Measurements from ENCODE around the gene NUAK2. TPM values are rescaled to one million over a fixed set of nuclear protein-coding genes. Genes with fewer than 3 reads are reported as not detected.

NUAK2 gene
- total and polyA plus RNA-seq, 2 experiments from 2014 or later, result 3.0 to 3.8 TPM

DNA sequence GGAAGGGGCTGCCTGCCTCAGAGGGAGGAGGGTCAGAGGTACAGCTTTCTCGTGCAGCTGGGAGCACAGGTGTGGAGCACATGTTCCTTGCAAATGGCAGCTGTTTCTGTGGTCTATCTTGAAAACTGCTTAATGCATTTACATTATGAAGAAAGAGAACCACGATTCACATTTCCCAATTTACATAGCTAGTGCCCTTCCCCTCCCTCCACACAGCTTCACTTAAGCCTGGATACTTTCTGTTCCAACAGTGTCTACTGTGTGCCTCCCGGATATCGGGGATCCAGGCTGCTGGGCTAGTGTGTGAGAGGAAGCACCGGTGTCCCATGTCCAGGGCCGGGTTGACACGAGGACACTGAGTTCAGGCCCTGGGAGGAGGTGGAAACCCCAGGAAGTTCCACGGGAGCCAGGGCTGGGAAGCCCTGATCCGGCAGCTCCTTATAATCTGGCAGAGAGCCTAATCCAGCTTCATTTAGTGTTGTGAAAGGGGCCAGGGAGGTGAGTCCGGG lies 62.2 kb downstream of the NUAK2 start:
- H3K9ac ChIP-seq, result no peak overlapping the region
- WGBS, 2 experiments (ENCODE audit: low coverage in 1 of 2, low lambda C conversion rate in 2 of 2, missing lambda C conversion rate in 2 of 2), result 37 to 47% methylated on average over 10 of the region's 10 CpGs
- no peak overlapping the region for H2AFZ ChIP-seq
- H3K9me2 ChIP-seq (ENCODE audit: insufficient read depth), result no peaks in the 10 kb centered on the region
- H3F3A ChIP-seq (ENCODE audit: insufficient read depth), result peaks cover 5% of the 10 kb centered on the region; the same call in 1 of the 2 replicates
- no peak overlapping the region for H3K4me2 ChIP-seq (ENCODE audit: unreplicated experiment)
- no peaks in the 10 kb centered on the region for H3K9me3 ChIP-seq (ENCODE audit: low read depth)
- H3K27me3 ChIP-seq (replicated peaks; ENCODE audit: insufficient read depth), result no peaks in the 10 kb centered on the region
- no peaks in the 10 kb centered on the region for H4K20me1 ChIP-seq (ENCODE audit: insufficient read depth)
- no peak overlapping the region for H3K27ac ChIP-seq
- DNase-seq, result no peak
- TF ChIP-seq EZH2phosphoT487 (IDR thresholded peaks at IDR 0.05; ENCODE audit: insufficient read depth, low read depth), result no peak
- TF ChIP-seq EZH2 (IDR thresholded peaks at IDR 0.05; ENCODE audit: insufficient read depth, poor library complexity, severe bottlenecking), result no peak
- peaks cover 21% of the 10 kb centered on the region for H3K4me1 ChIP-seq (ENCODE audit: insufficient read depth)
- no peaks in the 10 kb centered on the region for H3K36me3 ChIP-seq (ENCODE audit: low read depth)
- no peaks in the 10 kb centered on the region for H3K79me2 ChIP-seq (ENCODE audit: insufficient read depth)
- no peak overlapping the region for H3K4me3 ChIP-seq
- in situ Hi-C loops (cut with MboI), result loop anchor here (10.0 kb wide), 1 partner anchor 125 kb away; no protein-coding TSS in a partner anchor

DNA sequence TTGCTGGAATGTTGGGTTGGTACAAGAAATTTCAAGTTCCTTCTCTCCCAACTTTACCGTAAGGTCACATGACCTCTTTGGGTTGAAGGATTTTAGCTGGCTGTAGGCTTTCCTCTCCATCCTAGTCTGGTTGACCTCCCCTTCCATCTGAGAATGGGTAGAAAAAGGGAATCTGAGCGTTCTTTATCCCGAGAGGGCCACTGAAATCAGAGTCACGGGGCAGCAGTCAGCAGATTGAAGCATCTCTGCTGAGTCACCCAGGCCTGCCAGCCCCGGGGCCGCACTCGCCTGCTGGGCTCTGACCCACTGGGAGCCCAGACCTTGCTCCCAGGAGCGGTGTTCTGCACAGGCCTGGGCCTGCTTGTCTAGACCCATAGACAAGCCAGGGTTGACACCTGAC lies 62.8 kb downstream of the NUAK2 start:
- 87 to 91% methylated on average over 6 to 7 of the region's 8 CpGs for WGBS, 2 experiments (ENCODE audit: low coverage in 1 of 2, low lambda C conversion rate in 2 of 2, missing lambda C conversion rate in 2 of 2)
- no peak for TF ChIP-seq EZH2 (IDR thresholded peaks at IDR 0.05; ENCODE audit: insufficient read depth, poor library complexity, severe bottlenecking)
- no peak for TF ChIP-seq EZH2phosphoT487 (IDR thresholded peaks at IDR 0.05; ENCODE audit: insufficient read depth, low read depth)

DNA sequence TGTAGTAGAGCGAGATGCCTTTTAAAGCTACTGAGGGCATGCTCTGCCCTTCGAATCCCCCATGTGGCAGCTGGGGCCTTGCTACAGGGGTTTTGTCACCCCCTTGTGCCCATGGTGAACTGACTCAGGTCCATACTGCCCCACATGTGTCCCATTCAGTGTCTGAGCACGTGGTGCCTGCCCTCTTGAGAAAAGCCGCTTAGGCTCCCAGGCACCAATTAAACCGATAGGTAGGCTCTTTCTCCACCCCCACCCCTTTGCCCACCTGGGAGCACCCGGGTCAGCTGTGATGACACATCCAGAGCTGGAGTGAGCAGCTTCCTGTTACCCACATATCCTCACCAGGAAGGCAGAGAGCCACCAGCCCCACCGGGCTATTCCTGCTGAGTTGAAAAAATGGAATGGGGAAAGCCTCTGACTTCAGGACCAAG lies 63.3 kb downstream of the NUAK2 start:
- Histone ChIP-seq H3K27ac (no peak overlapping the region), H3K9me2 (ENCODE audit: insufficient read depth) (no peaks in the 10 kb centered on the region), H3K4me2 (ENCODE audit: unreplicated experiment) (no peak overlapping the region), H3K27me3 (replicated peaks; ENCODE audit: insufficient read depth) (no peaks in the 10 kb centered on the region), H3K36me3 (ENCODE audit: low read depth) (no peaks in the 10 kb centered on the region), H4K20me1 (ENCODE audit: insufficient read depth) (no peaks in the 10 kb centered on the region), H3K9me3 (ENCODE audit: low read depth) (no peaks in the 10 kb centered on the region), H3K4me3 (no peak overlapping the region), H3K9ac (no peak overlapping the region), H3K79me2 (ENCODE audit: insufficient read depth) (no peaks in the 10 kb centered on the region), H2AFZ (no peak overlapping the region), H3K4me1 (ENCODE audit: insufficient read depth) (peaks cover 21% of the 10 kb centered on the region), H3F3A (ENCODE audit: insufficient read depth) (no peaks in the 10 kb centered on the region)
- WGBS, 2 experiments (ENCODE audit: low coverage in 1 of 2, low lambda C conversion rate in 2 of 2, missing lambda C conversion rate in 2 of 2), result 70 to 77% methylated on average over 6 to 7 of the region's 7 CpGs
- TF ChIP-seq EZH2phosphoT487 (IDR thresholded peaks at IDR 0.05; ENCODE audit: insufficient read depth, low read depth), result no peak
- no peak for TF ChIP-seq EZH2 (IDR thresholded peaks at IDR 0.05; ENCODE audit: insufficient read depth, poor library complexity, severe bottlenecking)
- no peak for DNase-seq
- in situ Hi-C loops (cut with MboI), result loop anchor here (10.0 kb wide), 1 partner anchor 123 kb away; no protein-coding TSS in a partner anchor

More for the DNA sequence above, 62.8 kb downstream of the NUAK2 start:
- H3F3A ChIP-seq (ENCODE audit: insufficient read depth), result peaks cover 2% of the 10 kb centered on the region; the same call in 1 of the 2 replicates
- H3K4me1 ChIP-seq (ENCODE audit: insufficient read depth), result peaks cover 21% of the 10 kb centered on the region
- H2AFZ ChIP-seq, result no peak overlapping the region
- H3K9me3 ChIP-seq (ENCODE audit: low read depth), result no peaks in the 10 kb centered on the region
- no peaks in the 10 kb centered on the region for H3K36me3 ChIP-seq (ENCODE audit: low read depth)
- H4K20me1 ChIP-seq (ENCODE audit: insufficient read depth), result no peaks in the 10 kb centered on the region
- H3K79me2 ChIP-seq (ENCODE audit: insufficient read depth), result no peaks in the 10 kb centered on the region
- in situ Hi-C loops (cut with MboI), result loop anchor here (10.0 kb wide), 1 partner anchor 124 kb away; no protein-coding TSS in a partner anchor
- DNase-seq, result peak; percentile 41
- no peaks in the 10 kb centered on the region for H3K27me3 ChIP-seq (replicated peaks; ENCODE audit: insufficient read depth)
- no peaks in the 10 kb centered on the region for H3K9me2 ChIP-seq (ENCODE audit: insufficient read depth)
- no peak overlapping the region for H3K4me2 ChIP-seq (ENCODE audit: unreplicated experiment)
- H3K9ac ChIP-seq, result no peak overlapping the region
- H3K4me3 ChIP-seq, result no peak overlapping the region
- H3K27ac ChIP-seq, result no peak overlapping the region

DNA sequence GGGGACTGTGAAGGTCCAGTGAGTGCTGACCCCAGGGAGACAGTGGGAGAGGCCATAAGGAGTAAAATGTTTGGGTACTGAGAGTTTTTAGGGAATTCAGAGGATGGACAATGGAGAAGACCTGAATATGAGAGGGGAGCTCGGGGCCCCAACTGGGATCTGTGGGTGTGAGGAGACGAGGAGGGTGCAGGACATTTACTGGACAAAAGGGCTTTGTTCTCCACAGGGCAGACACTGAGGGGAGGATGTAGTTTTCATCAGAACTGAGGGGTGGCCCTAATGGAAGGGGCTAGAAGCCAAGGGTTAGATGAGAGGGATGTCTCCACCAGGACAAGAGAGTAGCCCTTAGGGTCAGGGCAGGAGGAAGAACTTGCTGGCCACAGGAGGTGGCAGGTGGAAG lies 63.8 kb downstream of the NUAK2 start:
- TF ChIP-seq EZH2 (IDR thresholded peaks at IDR 0.05; ENCODE audit: insufficient read depth, poor library complexity, severe bottlenecking) (no peak), EZH2phosphoT487 (IDR thresholded peaks at IDR 0.05; ENCODE audit: insufficient read depth, low read depth) (no peak)
- Histone ChIP-seq H3K4me2 (ENCODE audit: unreplicated experiment) (no peak overlapping the region), H3K9me3 (ENCODE audit: low read depth) (no peaks in the 10 kb centered on the region), H3K4me1 (ENCODE audit: insufficient read depth) (peaks cover 19% of the 10 kb centered on the region), H3K27ac (no peak overlapping the region), H3K36me3 (ENCODE audit: low read depth) (no peaks in the 10 kb centered on the region), H3K9me2 (ENCODE audit: insufficient read depth) (no peaks in the 10 kb centered on the region), H3K27me3 (replicated peaks; ENCODE audit: insufficient read depth) (no peaks in the 10 kb centered on the region), H2AFZ (no peak overlapping the region), H3K79me2 (ENCODE audit: insufficient read depth) (no peaks in the 10 kb centered on the region), H4K20me1 (ENCODE audit: insufficient read depth) (no peaks in the 10 kb centered on the region), H3K4me3 (no peak overlapping the region), H3K9ac (no peak overlapping the region), H3F3A (ENCODE audit: insufficient read depth) (no peaks in the 10 kb centered on the region)
- WGBS, 2 experiments (ENCODE audit: low coverage in 1 of 2, low lambda C conversion rate in 2 of 2, missing lambda C conversion rate in 2 of 2), result 77 to 85% methylated on average over 2 of the region's 2 CpGs
- in situ Hi-C loops (cut with MboI), result loop anchor here (10.0 kb wide), 1 partner anchor 123 kb away; no protein-coding TSS in a partner anchor
- DNase-seq, result no peak

Measured in GM23248 (cell line).